Neural cell (in vitro differentiated cells): ENCODE data around the gene TELO2. TPM values are rescaled to one million over a fixed set of nuclear protein-coding genes. Genes with fewer than 3 reads are reported as not detected.

Experiments used
- H2AFZ ChIP-seq: fragments of 200-600, 300-800 bp; sonication (generic), shearing (Covaris generic); 2 replicates; pipeline ENCODE4 v1.6.0; 2014; ENCODE audit warnings: low read depth, mild to moderate bottlenecking, antibody characterized with exemption, low read length, moderate library complexity
- H3F3A ChIP-seq: fragments of 200-600 bp; shearing (Covaris generic); 2 replicates; pipeline ENCODE4 v1.6.1; 2016; ENCODE audit warnings: mild to moderate bottlenecking, moderate library complexity, mixed read lengths, antibody characterized with exemption, low read length; ENCODE audit not compliant: insufficient read depth, poor library complexity, severe bottlenecking
- H3K27ac ChIP-seq: fragments of 200-600, 300-800 bp; sonication (generic), shearing (Covaris generic); 2 replicates; pipeline ENCODE4 v1.5.1; 2014; ENCODE audit warnings: mild to moderate bottlenecking, low read length, moderate library complexity
- H3K27me3 ChIP-seq: fragments of 300-800, 200-600 bp; sonication (generic), shearing (Covaris generic); 2 replicates; pipeline ENCODE4 v1.6.0; 2014; ENCODE audit warnings: mild to moderate bottlenecking, low read depth, low read length, moderate library complexity; ENCODE audit not compliant: insufficient read depth
- H3K36me3 ChIP-seq: fragments of 300-800, 200-600 bp; sonication (generic), shearing (Covaris generic); 2 replicates; pipeline ENCODE4 v1.5.1; 2014; ENCODE audit warnings: mild to moderate bottlenecking, antibody characterized with exemption, low read length, moderate library complexity; ENCODE audit not compliant: insufficient read depth
- H3K4me2 ChIP-seq: fragments of 300-800, 200-600 bp; sonication (generic), shearing (Covaris generic); 2 replicates; pipeline ENCODE4 v1.6.0; 2014; ENCODE audit warnings: mild to moderate bottlenecking, low read length
- H3K4me3 ChIP-seq: fragments of 300-800, 200-600 bp; sonication (generic), shearing (Covaris generic); 2 replicates; pipeline ENCODE4 v1.5.1; 2014; ENCODE audit warnings: mild to moderate bottlenecking, low read length, moderate library complexity
- H3K79me2 ChIP-seq: fragments of 200-600 bp; shearing (Covaris generic); replicated peaks from 2 replicates; pipeline ENCODE4 v1.6.0; 2014; ENCODE audit warnings: mild to moderate bottlenecking, low read length, moderate library complexity; ENCODE audit not compliant: insufficient read depth
- H3K9ac ChIP-seq: fragments of 300-800, 200-600 bp; sonication (generic), shearing (Covaris generic); 2 replicates; pipeline ENCODE4 v1.6.1; 2016; ENCODE audit warnings: mild to moderate bottlenecking, low read length, mixed read lengths
- H3K9me2 ChIP-seq: fragments of 200-600 bp; shearing (Covaris generic); 2 replicates; pipeline ENCODE4 v1.6.1; 2016; ENCODE audit warnings: mild to moderate bottlenecking, low read length, mixed read lengths; ENCODE audit not compliant: insufficient read depth
- H3K9me3 ChIP-seq: fragments of 200-600, 300-800 bp; sonication (generic), shearing (Covaris generic); 2 replicates; pipeline ENCODE4 v1.6.1; 2016; ENCODE audit warnings: mild to moderate bottlenecking, mixed run types, low read length, moderate library complexity, mixed read lengths
- H4K20me1 ChIP-seq: fragments of 200-600 bp; shearing (Covaris generic); 2 replicates; pipeline ENCODE4 v1.6.1; 2016; ENCODE audit warnings: mild to moderate bottlenecking, mixed run types; ENCODE audit not compliant: insufficient read depth
- EP300 ChIP-seq: fragments of 450-650 bp; conservative IDR thresholded peaks from 2 replicates; pipeline ENCODE4 v1.6.1; 2014; ENCODE audit warnings: antibody characterized with exemption, mild to moderate bottlenecking, moderate library complexity; ENCODE audit not compliant: poor library complexity, severe bottlenecking
- EZH2 ChIP-seq: fragments of 200-600, 300-800 bp; shearing (Covaris generic), sonication (generic); IDR thresholded peaks from 2 replicates; pipeline ENCODE4 v1.6.1; 2014; ENCODE audit warnings: antibody characterized with exemption, low read length, borderline replicate concordance, mild to moderate bottlenecking; ENCODE audit not compliant: insufficient read depth, poor library complexity, severe bottlenecking
- MXI1 ChIP-seq: fragments of 450-650 bp; conservative IDR thresholded peaks from 2 replicates; pipeline ENCODE4 v1.6.1; 2014; ENCODE audit warnings: antibody characterized with exemption, mild to moderate bottlenecking; ENCODE audit not compliant: poor library complexity, severe bottlenecking
- POLR2AphosphoS5 ChIP-seq: IDR thresholded peaks from 2 replicates; pipeline ENCODE4 v1.6.1; 2012
- RAD21 ChIP-seq: fragments of 450-650 bp; conservative IDR thresholded peaks from 2 replicates; pipeline ENCODE4 v1.6.1; 2014; ENCODE audit warnings: antibody characterized with exemption, mild to moderate bottlenecking, moderate library complexity
- SMC3 ChIP-seq: fragments of 450-650 bp; conservative IDR thresholded peaks from 2 replicates; pipeline ENCODE4 v1.6.1; 2014; ENCODE audit warnings: antibody characterized with exemption, mild to moderate bottlenecking, moderate library complexity; ENCODE audit not compliant: poor library complexity
- TAF1 ChIP-seq: IDR thresholded peaks from 2 replicates; pipeline ENCODE4 v1.6.1; 2012; ENCODE audit warnings: low read depth
- polyA plus RNA-seq: library from polyadenylated mRNA; depleted of rRNA; stranded (reverse); fragments of >200 nt; gene quantifications from 2 replicates; pipeline ENCODE4 v1.2.3, GENCODE V29; 2014
- TF ChIP-seq, protein P1 (sequence below): IDR thresholded peaks from 2 replicates; pipeline ENCODE4 v1.6.1; 2012; ENCODE audit warnings: borderline replicate concordance
- TF ChIP-seq, protein P2 (sequence below): fragments of 450-650 bp; IDR thresholded peaks from 2 replicates; pipeline ENCODE4 v1.5.1; 2014; ENCODE audit warnings: antibody characterized with exemption, mild to moderate bottlenecking, moderate library complexity; ENCODE audit not compliant: poor library complexity, severe bottlenecking

Gene TELO2
- polyA plus RNA-seq, 1 donor from 2014 or later = 50.4 TPM

DNA sequence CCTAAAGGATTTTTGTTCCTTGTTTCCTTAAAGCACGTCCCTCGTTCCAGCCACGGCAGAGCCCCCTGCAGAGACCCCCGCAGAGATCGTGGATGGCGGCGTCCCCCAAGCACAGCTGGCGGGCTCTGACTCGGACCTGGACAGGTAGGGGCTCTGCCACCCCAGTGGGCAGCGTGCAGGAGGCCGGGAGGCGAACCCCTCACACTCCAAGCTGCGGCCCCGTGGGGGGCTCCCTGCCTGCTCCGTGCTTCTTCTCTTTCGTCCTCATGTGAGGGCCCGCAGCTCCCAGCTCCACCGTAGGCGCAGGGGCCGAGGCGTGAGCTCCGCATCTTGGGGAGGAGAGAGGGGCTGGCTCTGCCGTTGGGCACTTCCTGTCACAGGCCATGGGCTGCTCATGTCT is 8.5 kb downstream of the TELO2 start:
- Histone ChIP-seq H3K27ac (no peak overlapping the region), H3K9me2 (no peaks in the 10 kb centered on the region), H3F3A (no peaks in the 10 kb centered on the region), H4K20me1 (no peaks in the 10 kb centered on the region), H3K79me2 (no peaks in the 10 kb centered on the region), H3K4me2 (no peak overlapping the region), H3K9ac (no peak overlapping the region), H3K4me3 (no peak overlapping the region), H3K36me3 (no peaks in the 10 kb centered on the region), H3K27me3 (no peaks in the 10 kb centered on the region), H2AFZ (no peak overlapping the region), H3K9me3 (no peaks in the 10 kb centered on the region)
- TF ChIP-seq POLR2AphosphoS5 (no peak), MXI1 (no peak), EZH2 (no peak), TAF1 (no peak), EP300 (no peak), SMC3 (no peak), RAD21 (no peak)
- TF ChIP-seq, protein P1, sequence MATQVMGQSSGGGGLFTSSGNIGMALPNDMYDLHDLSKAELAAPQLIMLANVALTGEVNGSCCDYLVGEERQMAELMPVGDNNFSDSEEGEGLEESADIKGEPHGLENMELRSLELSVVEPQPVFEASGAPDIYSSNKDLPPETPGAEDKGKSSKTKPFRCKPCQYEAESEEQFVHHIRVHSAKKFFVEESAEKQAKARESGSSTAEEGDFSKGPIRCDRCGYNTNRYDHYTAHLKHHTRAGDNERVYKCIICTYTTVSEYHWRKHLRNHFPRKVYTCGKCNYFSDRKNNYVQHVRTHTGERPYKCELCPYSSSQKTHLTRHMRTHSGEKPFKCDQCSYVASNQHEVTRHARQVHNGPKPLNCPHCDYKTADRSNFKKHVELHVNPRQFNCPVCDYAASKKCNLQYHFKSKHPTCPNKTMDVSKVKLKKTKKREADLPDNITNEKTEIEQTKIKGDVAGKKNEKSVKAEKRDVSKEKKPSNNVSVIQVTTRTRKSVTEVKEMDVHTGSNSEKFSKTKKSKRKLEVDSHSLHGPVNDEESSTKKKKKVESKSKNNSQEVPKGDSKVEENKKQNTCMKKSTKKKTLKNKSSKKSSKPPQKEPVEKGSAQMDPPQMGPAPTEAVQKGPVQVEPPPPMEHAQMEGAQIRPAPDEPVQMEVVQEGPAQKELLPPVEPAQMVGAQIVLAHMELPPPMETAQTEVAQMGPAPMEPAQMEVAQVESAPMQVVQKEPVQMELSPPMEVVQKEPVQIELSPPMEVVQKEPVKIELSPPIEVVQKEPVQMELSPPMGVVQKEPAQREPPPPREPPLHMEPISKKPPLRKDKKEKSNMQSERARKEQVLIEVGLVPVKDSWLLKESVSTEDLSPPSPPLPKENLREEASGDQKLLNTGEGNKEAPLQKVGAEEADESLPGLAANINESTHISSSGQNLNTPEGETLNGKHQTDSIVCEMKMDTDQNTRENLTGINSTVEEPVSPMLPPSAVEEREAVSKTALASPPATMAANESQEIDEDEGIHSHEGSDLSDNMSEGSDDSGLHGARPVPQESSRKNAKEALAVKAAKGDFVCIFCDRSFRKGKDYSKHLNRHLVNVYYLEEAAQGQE = no peak
- TF ChIP-seq, protein P2, sequence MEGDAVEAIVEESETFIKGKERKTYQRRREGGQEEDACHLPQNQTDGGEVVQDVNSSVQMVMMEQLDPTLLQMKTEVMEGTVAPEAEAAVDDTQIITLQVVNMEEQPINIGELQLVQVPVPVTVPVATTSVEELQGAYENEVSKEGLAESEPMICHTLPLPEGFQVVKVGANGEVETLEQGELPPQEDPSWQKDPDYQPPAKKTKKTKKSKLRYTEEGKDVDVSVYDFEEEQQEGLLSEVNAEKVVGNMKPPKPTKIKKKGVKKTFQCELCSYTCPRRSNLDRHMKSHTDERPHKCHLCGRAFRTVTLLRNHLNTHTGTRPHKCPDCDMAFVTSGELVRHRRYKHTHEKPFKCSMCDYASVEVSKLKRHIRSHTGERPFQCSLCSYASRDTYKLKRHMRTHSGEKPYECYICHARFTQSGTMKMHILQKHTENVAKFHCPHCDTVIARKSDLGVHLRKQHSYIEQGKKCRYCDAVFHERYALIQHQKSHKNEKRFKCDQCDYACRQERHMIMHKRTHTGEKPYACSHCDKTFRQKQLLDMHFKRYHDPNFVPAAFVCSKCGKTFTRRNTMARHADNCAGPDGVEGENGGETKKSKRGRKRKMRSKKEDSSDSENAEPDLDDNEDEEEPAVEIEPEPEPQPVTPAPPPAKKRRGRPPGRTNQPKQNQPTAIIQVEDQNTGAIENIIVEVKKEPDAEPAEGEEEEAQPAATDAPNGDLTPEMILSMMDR = no peak

DNA sequence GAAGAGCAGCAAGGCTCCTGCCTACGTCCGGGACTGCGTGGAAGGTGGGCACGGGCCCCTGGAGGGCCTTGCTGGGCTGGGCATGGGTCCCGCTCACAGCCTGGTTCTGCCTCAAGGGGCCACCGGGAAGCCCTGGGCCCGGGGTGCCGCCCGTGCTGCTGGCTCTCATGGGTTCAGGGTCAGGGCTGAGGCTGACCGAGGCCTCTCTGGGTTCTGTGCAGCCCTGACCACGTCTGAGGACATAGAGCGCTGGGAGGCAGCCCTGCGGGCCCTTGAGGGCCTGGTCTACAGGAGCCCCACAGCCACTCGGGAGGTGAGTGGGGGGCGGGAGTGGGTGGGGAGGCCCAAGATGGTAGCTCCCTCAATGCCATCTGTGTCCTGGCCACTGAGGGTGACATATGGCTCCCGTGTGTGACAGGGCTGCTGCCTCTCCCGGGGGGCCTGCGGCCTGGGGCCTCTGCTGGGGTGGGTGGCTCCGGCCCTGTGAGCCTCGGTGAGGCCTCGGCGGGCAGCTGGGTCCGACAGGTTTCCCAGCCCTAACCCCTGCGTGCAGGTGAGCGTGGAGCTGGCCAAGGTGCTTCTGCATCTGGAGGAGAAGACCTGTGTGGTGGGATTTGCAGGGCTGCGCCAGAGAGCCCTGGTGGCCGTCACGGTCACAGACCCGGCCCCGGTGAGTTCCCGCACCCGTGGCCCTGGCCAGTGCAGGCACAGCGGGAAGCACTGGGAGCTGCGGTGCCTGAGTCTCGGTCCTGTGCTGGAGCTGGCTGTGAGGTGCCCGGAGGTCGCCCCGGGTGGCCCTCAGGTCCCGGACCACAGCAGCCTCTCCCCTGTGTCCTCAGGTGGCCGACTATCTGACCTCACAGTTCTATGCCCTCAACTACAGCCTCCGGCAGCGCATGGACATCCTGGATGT is 9.2 kb downstream of the TELO2 start:
- TF ChIP-seq SMC3 (no peak), MXI1 (no peak), EZH2 (no peak), RAD21 (no peak), TAF1 (no peak), POLR2AphosphoS5 (no peak), EP300 (no peak)
- TF ChIP-seq, protein P2 = no peak
- TF ChIP-seq, protein P1 = no peak
- H3K36me3 ChIP-seq = no peaks in the 10 kb centered on the region

More for the DNA sequence above, 9.2 kb downstream of the TELO2 start:
- Histone ChIP-seq H3K27ac (no peak overlapping the region), H3K4me2 (no peak overlapping the region), H3K9ac (no peak overlapping the region), H2AFZ (no peak overlapping the region), H4K20me1 (no peaks in the 10 kb centered on the region), H3K27me3 (no peaks in the 10 kb centered on the region), H3K4me3 (no peak overlapping the region), H3K9me2 (no peaks in the 10 kb centered on the region), H3K79me2 (no peaks in the 10 kb centered on the region), H3K9me3 (no peaks in the 10 kb centered on the region), H3F3A (no peaks in the 10 kb centered on the region)
